GM18861 (cell line): ENCODE results near the gene C16orf87.

ENCODE experiments used
- ATAC-seq: cut with Tn5 transposase; IDR thresholded peaks from one replicate; pipeline ENCODE4 v1.9.1; 2021; ENCODE audit not compliant: unreplicated experiment

Gene C16orf87

GRCh38 chr16:46762583-46762982, 68.4 kb downstream of the C16orf87 start:
- ATAC-seq: no peak

- ATAC-seq: no peak
Observed at GRCh38 chr16:46759309-46759708, 71.7 kb downstream of the C16orf87 start.

DNA sequence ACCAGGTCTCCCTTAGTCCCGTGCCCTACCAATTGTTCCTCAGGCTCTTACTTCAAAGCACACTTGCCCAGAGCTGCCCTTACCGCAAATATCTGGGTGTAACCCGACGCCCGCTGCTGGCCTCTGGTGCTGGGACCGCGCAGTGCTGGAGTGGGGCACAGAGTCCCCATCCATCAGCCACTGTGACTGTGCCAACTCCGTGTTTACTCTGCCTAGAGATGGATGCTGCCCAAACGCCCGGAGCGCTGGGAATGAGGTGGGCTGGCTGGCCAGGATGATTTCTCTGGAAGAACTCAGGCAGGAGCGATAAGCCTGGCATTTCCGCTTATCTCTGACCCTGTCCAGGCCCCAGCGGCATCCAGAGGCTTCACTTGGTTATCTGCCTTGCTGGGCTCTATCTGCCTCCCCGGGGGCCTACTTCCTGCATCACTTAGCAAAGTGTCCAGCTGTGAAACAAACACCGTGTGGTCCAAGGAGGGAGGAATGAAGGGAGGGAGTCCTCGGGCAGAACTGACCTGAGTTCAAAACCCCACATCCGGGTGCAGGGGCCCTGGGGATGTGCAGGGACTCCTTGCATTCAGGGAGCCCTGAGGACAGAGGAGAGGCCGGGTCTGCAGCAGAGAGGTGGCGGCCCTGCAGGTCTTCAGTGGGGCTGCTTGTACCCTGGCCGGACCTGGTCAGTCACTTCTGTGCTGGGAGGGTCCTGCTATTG, 73.5 kb downstream of the C16orf87 start:
- no peak for ATAC-seq

GRCh38 chr16:46756772-46757171, 74.2 kb downstream of the C16orf87 start:
- ATAC-seq: no peak

- ATAC-seq: no peak
Observed at GRCh38 chr16:46753015-46753414, 78.0 kb downstream of the C16orf87 start.

- ATAC-seq: no peak
Observed at GRCh38 chr16:46751381-46751780, 79.6 kb downstream of the C16orf87 start.

- ATAC-seq: peak; percentile 66
Observed at GRCh38 chr16:46748775-46749705, 81.9 kb downstream of the C16orf87 start.

- ATAC-seq: no peak
Observed at GRCh38 chr16:46747777-46748651, 83.0 kb downstream of the C16orf87 start, which contains the start of gene MYLK3. Gene MYLK3, minus strand, starts transcription at chr16:46748344. Its CDS starts 151 bp downstream, at chr16:46748193.

GRCh38 chr16:46746821-46747776, 83.9 kb downstream of the C16orf87 start:
- ATAC-seq: no peak
